ENCODE measurements around the gene MAGIX.

Gene MAGIX

DNA sequence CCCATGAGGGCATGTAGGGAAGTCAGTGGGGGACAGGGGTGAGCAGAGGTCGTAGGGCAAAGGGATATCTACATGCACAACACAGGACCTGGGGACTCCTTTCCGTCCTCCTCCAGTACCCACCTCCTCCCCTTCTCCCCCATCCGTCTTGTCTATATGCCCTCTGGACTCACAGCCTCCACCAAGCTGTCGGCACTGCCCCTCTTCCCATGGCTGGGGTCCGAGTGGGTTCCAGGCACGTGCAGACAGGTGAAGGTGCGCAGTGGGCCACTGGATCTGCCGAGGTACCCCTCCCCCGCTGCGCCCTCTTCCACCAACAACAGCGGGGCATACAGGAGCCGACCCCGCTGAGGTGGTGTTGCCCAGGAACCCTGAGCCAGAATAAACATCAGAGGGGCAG is 42.9 kb downstream of the MAGIX start:
- DNase-seq (ENCODE audit: low read depth) = no peak

DNA sequence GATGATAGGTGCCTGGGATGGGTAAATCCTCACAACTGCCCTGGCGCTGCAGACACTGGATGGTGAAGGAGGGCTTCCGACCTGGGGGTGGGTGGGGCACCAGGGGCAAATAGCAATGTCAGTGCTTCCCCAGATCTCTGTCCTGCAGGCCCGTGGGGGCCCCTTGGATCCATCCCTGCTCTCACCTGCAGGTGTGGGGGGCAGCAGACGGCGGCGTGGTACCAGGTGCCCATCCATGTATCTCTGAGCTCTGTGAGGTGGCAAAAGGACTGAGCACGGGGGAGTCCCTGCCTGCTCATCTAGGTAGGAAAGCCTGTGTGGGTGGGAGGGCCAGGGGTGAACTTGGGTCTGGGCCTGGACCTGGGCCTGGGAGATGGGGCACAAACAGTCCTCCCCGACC is 44.0 kb downstream of the MAGIX start:
- DNase-seq (ENCODE audit: low read depth) = no peak

DNA sequence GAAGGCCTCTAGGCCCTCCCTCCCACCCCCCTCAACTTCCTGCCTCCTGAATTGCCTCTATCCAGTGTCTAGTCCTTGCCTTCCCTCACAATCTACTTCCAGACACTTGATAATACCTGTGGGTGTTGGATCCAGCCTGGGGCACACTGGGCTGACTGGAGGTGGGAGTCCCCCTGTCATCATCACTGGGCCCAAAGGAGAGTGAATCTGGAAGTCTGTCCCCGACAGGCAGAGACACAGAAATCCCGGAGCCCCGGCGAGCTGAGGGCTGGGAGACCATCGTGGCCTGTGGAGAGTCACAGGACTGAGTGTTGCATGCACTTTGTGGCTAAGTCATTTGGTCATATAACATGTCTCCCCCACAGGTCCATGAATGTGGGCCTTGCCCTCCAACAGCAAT is 45.8 kb downstream of the MAGIX start:
- no peak for DNase-seq (ENCODE audit: low read depth)

DNA sequence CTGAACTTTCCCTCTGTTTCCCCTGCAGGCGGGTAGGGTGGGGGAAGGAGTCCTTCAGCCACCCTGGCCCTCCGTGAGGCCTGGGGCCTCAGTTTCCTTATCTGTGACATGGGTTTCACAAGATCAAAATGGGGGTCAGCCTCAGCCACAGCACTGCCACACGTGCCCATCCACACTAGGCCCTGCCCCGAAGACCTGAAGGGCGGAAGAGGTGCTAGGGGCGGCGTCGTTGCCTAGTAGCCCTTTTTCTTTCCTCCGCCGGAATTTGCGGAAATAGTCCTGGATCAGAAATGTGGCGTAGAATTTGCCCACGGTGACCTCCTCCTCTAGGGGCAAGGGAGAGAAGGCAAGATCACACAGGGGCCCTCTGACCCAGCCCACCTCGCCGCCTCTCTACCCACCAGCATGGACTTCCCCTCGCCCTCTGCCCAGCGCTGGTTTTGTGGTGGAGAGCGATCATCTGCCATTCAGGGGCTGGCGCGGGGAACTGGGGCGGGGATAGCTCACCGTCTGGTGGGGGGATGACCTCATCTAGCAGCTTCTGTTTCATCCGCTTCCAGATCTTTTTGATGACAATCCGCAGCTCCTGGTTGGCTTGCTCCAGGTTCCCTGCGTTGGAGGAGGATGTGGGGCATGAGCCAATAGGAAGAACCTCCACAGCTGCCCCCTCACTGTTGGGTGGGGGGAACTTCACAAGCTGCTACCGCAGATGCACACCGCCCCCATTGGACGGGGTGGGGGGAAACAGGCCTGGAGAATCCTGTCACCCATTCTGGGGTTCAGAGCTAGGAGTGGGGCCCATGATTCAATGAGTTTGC is 47.1 kb downstream of the MAGIX start:
- no peak for DNase-seq (ENCODE audit: low read depth)

DNA sequence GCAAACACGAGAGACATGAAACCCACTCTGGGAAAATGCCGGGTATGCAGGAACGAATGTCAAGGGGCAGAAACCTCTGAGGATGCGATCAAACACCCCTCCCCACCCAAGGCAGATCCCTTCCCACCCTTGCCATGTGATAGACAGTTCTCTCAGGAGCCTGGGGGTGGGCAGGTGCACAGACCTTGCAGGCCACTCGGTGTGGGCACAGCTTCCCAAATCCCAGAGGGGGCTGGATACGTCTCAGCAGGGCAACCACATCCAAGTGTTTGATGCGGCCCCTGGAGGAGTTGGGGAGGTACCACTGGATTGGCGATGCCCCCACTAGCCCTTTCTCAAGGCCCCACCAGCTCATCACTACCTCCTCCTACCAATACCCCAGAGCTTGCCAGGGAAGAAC is 47.8 kb downstream of the MAGIX start:
- DNase-seq (ENCODE audit: low read depth) = no peak

DNA sequence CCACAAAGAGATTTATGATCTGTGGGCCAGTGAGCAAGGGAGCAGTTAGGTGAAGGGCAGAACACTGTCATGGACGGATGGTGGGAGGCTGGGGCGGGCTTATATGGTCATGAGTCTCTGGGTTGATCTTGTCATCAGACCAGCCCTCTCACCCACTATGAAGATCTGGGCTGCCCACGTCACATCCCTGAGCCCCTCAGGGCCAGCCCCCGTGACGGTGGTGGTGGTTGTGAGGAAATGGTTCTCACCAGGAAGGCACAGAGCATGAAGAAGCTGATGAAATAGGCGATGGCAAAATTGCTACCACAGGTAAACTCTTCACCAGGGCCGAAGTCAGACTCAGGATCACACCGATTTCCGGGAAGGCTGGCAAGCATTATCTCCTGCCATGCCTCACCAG is 48.5 kb downstream of the MAGIX start:
- no peak for DNase-seq (ENCODE audit: low read depth)

DNA sequence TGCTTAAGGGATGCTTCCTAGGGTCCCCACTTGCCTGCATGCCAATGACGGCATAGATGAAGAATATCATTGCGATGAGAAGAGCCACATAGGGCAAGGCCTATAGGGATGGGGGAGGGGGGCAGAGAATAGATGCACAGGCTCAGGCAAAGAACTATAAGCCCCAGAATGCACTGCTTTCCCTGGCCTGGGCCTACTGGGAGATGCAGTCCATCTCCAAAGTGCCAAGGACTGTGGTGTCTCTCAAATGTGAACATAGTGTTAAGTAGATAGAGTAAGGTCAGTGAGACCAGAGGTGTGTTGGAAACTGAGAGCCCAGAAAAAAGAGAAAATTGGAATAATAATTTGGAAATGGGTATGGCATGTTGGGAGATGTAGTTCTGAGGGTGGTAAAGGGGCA is 49.7 kb downstream of the MAGIX start:
- DNase-seq (ENCODE audit: low read depth) = no peak

DNA sequence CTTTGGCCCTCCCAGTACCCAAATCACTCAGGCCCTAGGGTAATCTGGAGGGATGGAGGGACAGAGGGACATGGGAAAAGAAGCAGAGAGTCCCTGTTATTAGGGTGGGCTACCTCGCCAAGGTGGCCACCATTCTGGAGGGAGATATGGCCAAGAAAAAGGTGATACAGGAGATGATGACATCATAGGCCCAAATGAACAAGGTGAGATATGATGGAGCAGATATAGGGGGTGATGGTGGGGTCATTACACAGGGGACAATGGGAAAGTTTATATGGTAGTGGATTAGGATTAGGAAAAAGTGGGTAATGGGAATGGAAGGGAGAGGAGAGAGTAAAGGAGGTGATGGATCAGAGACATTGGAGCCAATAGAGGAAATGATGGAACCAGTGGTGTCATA is 50.3 kb downstream of the MAGIX start:
- DNase-seq (ENCODE audit: low read depth) = no peak

DNA sequence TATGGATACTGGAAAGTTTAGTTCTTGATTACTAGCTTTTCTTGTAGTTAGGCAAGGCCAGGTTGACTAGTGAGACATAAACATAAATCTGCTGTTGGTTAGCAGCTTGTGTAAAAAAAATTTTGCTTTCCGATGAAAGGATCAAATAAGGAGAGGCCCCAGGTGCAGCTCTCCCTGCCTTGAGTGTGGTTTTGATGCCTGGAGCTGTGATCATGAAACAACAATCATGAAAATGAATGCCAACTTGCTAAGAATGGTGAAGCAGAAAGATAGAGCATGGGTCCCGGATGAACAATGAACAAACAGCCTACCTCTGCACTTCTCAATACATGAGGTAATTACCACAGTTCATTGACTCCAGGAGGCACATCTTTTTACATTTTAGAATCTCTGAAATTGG is 51.9 kb downstream of the MAGIX start:
- DNase-seq (ENCODE audit: low read depth) = no peak

DNA sequence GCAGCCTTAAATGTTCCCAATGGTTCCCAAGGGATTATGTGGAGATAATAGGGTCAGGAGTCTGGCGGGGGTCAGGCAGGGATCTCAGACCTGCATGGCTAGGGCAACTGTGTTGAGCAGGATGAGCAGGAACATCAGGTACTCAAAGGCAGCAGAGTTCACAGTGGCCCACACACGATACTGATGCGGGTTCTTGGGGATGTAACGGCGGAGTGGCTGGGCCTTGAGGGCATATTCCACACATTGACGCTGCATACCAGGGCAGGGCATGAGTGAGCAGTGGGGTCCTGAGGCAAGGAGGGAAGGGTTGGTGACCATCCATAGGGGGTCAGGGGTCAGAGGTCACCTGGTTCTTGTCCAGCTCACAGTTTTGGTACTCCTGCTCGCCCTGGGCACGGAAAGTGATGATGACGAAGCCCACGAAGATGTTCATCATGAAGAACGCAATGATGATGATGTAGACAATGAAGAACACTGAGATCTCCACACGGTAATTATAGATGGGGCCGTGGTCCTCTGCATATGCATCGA is 52.5 kb downstream of the MAGIX start:
- DNase-seq (ENCODE audit: low read depth) = no peak

Measured in activated T-cell treated with anti-CD3 and anti-CD28 coated beads for 24 hours (primary cell).